Measurements from ENCODE around the gene TMED1. TPM values are rescaled to one million over a fixed set of nuclear protein-coding genes. Genes with fewer than 3 reads are reported as not detected.
"Not testable (repeated sequence)": the region's sequence is repeated elsewhere in the genome, so short reads cannot be mapped to it uniquely, and the experiment has no call there.

Gene TMED1
- polyA plus RNA-seq, 1 donor = 45.8 TPM

DNA sequence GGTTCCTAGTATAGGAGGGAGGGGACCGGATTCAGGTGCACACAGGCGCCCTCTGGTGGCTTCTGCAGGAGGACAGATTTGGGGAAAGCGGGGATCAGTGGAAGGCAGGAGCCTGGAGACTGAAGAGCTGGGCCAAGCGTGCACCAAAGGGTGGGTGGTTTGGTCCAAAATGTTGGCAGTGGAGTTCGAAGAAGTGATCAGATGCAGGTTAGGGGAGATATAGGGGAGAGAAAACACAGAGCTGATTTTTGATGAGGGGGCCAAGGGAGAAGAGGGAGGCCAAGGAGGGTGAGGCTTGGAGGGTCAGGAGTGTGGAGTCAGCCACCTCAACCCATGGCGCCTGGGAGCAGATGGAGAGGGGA is 28.5 kb upstream of the TMED1 start:
- DNase-seq = peak; percentile 67

DNA sequence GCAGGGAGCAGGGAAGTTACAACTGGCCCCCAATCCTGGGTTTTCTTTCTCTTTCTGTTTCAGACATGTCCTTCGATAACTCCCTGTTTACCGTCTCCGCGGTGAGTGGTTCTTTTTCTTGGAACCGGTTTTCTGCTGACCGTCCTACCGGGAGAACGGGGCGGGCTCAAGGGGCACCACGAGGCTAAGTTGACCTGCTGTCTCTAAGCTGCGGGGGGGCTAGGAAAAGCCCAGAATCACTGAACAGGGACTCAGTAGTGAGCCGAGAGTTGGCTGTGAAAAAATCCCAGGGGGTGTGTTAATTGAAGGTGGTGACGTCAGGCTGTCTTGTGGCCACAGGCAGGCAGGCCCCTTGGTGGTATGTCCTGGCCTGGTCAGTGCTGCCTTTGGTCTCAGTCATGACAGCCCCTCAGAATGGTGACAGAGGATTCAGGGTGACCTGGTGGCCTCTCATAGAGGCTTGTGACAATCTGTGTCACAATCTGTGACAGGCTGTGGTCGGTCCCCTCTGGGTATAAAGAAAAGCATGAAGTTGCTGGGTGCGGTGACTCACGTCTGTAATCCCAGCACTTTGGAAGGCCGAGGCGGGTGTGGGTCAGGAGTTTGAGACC is 27.2 kb upstream of the TMED1 start:
- peak; percentile 29 for DNase-seq

DNA sequence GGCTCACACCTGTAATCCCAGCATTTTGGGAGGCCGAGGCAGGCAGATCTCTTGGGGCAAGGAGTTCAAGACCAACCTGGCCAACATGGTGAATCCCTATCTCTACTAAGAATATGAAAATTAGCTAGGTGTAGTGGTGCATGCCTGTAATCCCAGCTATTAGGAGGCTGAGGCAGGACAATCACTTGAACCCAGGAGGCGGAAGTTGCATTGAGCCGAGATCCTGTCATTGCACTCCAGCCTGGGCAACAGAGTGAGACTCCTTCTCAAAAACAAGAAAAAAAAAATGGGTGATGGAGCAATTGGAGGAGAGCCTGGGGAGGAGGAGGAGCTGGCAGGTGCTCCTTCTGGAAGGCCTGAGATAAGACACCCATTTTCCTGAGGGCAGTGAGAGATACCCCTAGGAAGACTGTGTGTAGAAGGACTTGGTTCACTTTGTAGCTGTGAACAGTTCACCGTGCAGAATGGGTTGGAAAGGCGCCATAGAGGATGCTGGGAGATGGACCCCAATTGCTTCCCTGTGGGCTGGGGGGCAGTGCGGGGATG is 26.6 kb upstream of the TMED1 start:
- no peak for DNase-seq

DNA sequence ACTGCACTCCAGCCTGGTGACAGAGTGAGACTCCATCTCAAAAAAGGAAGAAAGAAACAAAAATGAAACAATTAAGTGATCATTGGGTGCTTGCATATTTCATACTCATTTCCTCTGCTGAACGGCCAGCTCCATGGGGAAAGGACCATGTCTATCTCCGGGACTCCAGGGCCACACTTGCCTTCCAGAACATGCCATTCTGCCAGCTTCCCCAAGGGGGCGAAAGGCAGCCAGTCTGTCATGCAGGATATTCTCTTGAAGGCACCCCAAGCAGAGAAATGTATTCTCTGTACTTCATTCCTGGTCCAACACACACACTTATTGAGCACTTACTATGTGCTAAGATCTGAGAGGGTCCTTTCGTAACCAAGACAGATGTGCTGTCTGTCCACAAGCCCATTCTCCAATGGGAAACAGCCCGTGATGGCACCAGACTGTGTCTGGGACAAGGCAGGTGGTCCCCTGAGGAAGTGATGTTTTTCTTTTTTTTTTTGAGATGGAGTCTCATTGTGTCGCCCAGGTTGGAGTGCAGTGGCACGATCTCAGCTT is 25.2 kb upstream of the TMED1 start:
- DNase-seq = no peak

DNA sequence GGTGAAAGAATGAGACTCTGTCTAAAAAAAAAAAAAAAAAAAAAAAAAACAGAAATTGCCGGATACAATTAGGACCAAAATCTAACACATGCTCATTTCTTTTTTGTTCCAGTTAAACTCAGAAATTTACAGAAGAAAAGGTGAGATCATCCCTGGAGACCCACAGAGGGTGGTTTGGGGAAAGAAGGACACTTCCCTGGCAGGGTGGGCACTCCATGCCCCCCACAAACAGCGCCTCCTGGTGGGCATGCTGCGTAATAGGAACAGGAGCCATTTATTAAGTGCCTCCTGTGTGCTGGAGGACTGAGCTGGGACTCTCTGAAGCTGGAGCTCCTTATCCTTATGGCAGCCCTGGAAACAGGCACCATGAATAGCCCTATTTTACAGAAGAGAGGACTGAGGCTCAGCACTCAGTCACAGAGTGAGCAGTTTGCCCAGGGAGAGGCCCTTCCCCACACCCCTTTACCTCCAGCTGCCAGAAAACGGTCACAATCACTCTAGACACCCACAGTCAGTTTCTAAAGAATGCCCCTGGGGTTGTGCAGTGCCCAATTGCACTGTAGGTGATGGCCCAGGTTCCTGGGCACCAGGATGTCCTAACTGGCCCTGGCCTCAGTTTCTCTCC is 22.3 kb upstream of the TMED1 start:
- no peak for DNase-seq

DNA sequence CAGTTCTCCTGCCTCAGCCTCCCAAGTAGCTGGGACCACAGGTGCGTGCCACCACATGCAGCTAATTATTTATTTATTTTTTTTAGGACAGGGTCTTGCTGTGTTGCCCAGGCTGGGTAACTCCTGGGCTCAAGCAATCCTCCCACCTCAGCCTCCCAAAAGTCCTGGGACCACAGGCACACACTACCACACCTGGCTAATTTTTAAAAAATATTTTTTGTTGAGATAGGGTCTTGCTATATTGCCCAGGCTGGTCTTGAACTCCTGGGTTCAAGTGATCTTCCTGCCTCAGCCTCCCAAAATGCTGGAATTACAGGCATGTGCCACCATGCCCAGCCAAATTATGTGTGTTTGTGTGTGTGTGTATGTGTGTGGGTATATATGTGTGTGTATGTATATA is 20.9 kb upstream of the TMED1 start:
- DNase-seq = not testable (repeated sequence)

DNA sequence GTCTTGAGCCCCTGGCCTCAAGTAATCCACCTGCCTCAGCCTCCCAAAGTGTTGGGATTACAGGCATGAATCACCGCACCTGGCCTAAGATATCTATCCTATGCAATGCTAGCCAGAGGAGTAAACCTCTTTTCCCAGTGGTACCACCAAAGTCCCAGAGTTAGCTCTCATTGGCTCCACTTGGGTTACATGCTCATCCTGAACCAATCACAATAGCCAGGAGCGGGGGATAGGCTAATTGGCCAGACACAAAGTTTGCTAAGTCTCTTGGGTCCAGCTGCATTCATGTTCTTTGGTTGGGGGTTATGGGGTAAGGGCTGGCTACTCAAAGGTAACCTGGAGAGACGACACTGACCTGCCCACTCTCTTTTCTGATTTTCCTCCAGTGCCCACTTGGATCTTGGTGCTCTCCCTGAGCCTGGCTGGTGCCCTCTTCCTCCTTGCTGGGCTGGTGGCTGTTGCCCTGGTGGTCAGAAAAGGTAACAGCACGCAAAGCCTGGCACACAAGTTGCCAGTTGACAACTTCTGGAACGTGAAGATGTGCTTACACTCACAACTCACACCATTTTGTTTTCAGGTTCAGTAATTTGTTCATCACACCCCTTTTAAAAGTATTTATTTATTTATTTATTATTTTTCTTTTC is 20.0 kb upstream of the TMED1 start:
- DNase-seq = no peak

DNA sequence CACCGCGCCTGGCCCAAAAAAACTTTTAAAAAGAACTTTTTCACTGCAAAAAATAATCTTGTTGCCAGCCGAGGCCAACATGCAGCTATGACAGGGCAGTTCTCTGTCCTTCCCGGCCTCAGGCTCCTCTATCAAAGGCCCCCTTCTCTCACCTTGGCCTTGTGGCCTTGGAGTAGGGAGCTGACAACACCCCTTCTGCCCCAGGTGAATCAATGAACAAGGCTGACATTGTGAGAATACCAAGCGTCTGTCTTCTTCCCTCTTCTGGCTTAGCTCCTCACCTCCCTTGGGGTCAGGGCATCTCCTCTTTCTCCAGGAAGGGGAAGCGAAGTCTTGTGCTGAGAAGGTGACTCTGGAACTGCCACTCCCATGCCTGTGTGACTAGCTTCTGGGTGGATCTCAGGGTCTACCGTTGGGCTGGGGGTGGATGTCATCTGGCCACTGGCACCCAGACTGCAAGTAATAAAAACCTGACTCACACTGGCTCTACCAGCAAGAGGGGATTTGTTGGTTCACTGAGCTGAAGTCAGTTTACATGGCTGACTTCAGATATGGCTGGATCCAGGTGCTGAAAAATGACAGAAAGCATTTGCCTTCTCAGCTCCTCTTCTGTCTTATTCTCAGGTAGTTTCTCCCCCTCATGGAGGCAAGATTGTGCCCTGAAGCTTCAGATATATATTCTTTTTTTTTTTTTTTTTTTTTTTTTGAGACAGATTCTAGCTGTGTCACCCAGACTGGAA is 18.5 kb upstream of the TMED1 start:
- DNase-seq = no peak

DNA sequence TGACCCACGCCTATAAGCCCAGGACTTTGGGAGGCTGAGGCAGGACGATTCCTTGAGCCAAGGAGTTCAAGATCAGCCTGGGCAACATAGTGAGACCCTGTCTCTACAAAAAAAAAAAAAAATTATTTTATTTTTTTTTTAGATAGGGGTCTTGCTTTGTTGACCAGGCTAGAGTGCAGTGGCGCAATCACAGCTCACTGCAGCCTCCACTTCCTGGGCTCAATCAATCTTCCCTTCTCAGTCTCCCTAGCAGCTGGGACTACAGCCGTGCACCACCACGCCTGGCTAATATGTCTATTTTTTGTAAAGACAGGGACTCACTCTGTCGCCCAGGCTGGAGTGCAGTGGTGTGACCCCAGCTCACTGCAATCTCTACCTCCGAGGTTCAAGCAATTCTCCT is 16.9 kb upstream of the TMED1 start:
- no peak for DNase-seq

DNA sequence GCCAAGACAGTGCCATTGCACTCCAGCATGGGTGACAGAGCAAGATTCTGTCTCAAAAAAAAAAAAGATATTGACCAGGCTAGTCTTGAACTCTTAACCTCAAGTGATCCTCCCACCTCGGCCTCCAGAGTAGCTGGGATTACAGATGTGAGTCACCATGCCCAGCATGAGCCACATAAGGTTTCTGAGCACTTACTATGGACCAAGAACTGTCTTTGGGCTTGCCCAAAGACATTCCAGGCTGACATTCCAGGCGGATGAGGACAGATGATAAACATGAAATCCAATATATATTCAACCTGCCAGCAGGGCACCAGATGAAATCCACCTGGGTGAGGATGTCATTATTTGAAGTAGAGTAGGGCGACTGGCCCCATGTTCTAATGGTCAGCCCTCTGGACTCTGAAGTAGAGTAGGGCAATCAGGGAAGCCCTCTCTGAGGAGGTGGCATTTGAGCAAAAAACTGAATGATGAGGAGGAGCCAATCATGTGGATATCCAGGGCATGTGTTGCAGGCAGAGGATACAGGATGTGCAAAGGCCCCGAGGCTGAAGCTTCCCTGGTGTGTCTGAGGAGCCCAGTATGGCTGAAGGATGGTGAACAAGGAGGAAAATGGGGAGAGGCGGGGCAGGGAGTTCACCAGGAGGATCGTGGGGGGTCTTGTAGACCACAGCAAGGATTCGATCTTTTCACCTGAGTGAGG is 16.2 kb upstream of the TMED1 start:
- no peak for DNase-seq

DNA sequence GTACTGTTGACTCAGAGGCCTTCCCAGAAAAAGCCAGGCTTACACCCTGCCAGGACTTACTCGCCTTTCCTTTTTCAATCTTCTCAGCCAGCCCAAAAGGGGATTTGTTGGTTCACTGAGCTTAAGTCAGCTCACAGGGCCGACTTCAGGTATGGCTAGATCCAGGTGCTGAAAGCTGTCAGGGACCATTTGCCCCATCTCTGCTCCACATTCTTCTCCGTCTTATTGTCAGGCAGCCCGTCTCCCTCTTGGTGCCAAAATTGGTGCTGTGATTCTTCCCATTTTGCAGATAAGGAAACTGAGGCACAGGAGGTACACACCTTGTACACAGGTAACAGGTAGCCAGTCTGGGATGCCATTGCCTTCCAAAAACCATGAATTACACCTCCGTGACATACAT is 14.6 kb upstream of the TMED1 start:
- no peak for DNase-seq

DNA sequence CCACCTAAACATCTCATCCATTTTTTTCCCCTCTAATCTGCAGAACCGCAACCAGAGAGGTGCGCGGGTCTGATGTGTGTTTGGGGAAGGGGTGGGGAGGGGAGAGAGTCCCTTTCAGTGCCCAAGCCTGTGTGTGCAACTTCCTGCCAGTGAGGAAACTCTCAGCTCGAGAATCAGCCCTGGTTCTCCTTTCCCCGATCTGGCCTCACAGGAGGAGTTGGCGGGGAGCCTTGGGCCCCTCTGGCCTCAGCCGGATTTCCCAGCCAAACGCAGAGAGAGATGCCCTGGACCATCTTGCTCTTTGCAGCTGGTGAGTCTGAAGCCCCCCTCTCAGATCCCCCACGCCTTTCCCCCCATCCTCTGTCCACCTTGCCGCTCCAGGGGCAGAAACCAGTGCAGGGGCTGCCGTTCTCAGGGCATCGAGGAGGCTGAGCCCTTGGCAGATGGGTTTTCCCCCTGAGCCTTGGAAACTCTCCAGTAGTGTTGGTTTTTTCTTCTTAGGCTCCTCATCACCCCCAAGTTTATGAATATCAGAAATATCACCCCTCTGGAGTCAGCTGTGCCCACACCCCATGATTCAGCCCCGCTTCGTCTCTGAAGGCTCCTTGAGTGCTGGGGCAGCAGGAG is 12.3 kb upstream of the TMED1 start, which contains the start of gene C19orf38:
C19orf38 (plus strand) TSS at position 186 of the 627 bp plus-strand sequence; CDS start at position 280, 94 bp downstream.
- no peak for DNase-seq

DNA sequence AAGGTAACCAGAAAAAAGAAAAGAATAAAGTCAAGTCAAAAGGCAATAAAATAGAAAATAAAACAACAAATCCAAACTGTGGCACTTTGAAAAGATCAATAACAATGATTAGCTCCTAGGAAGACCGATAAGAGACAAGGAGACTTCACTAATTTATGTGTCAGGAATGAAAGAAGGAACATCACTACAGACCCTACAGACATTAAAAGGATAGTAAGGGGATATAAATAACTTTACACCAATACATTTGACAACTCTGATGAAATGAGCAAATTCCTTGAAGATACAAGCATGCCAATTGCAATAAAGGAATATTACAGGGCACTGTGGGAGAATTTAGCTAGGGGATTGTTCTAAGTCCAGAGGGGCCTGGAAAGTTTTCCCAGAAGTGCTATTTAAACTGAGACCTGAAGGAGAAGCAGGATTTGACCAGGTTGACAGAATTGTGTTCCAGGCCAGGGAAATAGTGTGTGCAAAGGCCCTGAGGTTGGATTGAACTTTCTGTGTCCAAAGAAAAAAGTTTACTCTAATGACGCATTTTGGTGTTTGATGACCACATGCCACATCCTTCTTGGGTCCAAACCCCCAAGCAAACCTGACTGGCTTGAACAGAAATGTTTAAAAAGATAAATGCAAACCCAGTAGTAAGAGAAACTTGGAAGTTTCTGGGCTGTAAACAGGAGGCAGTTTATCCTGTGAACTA is 10.6 kb upstream of the TMED1 start:
- DNase-seq = no peak

DNA sequence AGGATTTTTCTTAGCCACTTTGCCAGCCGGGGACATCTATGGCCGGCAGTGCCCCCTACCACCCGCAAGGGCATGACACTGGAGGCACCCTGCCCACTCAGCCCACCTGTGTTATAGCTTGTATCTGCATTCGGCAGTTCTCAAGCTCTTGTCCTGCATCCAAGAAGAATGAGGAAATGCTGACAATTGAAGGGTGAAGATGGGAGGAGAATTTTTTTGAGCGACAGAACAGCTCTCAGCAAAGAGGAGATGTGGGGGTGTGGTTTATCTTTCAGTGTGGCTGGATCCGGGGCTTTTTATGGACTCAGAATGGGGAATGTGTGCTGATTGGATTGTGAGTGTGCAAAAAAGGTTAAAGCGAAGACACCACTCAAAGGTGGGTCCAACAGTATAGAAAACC is 6.8 kb upstream of the TMED1 start:
- no peak for DNase-seq

DNA sequence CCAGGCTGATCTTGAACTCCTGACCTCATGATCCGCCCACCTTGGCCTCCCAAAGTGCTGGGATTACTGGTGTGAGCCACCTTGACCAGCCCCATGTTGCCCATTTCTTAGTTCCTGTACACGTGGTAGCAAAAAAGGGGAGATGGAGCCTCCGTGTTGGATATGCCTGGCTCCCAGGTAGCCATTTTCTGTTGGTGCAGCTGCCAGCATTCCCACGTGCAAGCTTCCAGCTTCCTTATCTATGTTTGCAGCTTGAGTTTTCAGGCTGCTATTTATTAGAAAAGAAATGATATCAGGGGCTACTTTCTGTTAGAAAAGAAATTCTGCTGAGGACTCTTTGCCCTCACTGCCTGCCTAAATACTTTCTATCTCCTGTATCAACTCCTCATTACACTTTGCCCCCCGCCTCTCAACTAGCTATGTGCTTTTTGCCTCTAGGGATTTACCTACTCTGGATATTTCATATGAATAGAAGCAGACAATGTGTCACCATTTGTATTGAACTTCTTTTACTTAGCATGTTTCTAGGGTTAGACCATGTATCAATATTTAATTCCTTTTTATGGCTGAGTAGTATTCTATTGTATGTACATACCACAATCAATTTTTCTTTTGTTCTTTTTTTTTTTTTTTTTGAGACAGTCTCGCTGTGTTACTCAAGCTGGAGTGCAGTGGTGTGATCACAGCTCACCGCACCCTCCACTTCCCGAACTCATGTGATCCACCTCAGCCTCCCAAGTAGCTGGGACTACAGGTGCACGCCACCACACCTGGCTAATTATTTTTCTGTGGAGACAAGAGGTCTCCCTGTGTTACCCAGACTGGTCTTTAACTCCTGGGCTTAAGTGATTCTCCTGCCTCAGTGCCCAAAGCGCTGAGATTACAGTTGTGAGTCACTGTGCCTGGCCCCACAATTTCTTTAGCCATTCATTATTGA is 3.4 kb upstream of the TMED1 start:
- DNase-seq = no peak

DNA sequence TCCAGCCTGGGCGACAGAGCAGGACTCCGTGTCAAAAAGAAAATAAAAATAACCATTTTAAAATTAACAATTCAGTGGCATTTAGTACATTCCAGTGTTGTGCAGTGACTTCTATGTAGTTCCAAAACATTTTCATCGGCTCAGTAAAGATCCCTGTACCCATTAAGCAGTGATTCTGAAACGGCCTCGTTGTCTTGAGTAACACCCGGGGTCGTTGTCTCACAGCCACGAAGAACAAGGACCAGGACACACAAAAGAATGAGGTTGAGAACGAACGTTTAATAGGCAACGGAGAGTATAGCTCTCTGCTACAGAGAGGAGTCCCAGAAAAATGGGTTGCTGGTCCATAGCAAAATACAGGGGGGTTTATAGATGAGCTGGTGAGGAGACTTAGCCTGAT is 2.4 kb upstream of the TMED1 start:
- DNase-seq = no peak

DNA sequence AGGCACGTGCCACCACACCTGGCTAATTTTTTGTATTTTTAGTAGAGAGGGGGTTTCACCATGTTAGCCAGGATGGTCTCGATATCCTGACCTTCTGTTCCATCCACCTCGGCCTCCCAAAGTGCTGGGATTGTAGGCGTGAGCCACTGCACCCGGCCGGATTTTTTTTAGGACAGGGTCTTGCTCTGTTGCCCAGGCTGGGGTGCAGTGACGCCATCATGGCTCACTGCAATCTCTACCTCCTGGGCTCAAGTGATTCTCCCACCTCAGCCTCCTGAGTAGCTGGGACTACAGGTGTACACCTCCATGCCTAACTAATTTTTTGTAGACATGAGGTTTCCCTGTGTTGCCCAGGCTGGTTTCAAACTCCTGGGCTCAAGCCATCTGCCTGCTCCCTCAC is 1.6 kb upstream of the TMED1 start:
- not testable (repeated sequence) for DNase-seq

DNA sequence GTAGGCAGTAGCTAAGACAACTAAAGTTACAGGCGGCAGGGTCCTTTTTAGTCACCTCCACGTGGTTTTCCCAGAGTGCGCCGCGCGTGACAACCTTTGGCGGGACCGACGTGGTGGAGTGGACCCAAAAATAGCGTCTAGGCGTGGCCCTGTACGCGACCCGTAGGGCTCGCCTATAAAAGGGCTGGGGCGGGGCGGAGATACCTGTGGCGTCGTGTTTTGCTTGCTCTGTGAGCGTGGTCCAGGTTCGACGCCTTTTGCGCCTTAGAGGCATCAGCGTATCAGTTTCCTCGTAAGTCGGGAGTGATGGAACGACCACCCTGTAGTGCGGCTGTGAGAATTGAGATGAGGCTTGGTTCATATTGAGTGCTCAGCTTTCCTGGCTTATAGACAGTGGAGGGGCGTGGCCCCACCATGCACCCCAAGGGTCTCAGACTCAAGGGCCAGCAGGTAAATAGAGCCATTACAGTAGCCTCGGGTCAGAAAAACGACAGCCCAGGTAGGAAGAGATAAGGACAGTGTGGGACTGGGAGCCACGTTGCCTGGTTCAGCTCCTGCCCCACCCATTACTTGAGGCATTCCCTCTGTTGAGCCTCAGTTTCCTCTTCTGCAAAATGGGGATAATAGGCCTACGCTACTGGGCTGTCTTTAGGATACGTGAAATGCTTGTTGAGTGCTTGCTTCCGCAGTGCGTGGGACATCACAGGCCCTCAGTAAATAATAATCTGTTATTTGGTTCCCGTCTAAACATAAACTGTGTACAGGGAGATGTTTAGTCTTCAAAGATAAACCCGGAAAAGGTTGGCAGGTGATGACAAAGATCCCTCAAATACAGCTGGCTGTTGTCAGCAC is 693 bp upstream of the TMED1 start:
- no peak for DNase-seq
